ENCODE measurements around the gene CTDSPL.

Gene CTDSPL

DNA sequence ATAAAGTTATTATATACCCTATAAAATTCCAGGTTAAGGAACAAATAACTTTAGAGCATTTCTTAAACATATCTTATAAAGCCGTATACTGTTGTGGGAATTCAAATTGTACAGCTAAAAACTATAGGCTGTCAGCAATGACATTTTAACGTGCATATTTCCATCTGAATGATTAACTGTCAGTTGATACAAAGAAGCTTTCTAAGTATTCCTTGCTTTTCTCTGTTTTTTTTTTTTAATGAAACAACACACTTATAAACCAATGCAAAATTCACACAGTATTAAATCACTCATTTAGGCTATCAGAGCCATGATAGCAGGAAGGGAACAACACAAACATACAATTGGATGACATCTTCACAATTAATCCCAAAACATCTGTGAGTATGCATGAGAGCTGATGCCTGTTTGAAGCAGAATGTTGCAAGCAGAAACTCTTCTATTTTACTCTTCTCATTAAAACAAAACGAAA lies 61.9 kb downstream of the CTDSPL start:
- no peak overlapping the region for H2AFZ ChIP-seq (ENCODE audit: low read depth, low read length)
- no peak for DNase-seq
- H3K79me2 ChIP-seq (ENCODE audit: insufficient read depth, low read length) = peaks cover 20% of the 10 kb centered on the region; the same call in 1 of the 2 replicates
- ATAC-seq (ENCODE audit: insufficient read depth, low read depth) = no peak
- no peaks in the 10 kb centered on the region for H3K4me1 ChIP-seq (ENCODE audit: insufficient read depth, low read length)
- no peaks in the 10 kb centered on the region for H3K36me3 ChIP-seq (ENCODE audit: insufficient read depth, low read length)
- no peaks in the 10 kb centered on the region for H3K9me3 ChIP-seq (ENCODE audit: insufficient read depth, low read length, severe bottlenecking)
- H3K4me3 ChIP-seq (ENCODE audit: low read depth in 1 of 2, low read length in 2 of 2) = no peak overlapping the region
- no peak overlapping the region for H3K27ac ChIP-seq (ENCODE audit: low read length)
- H3K27me3 ChIP-seq (ENCODE audit: insufficient read depth, low read length, poor library complexity) = no peaks in the 10 kb centered on the region
- H3K4me2 ChIP-seq (ENCODE audit: insufficient read depth, low read length) = no peak overlapping the region
- TF ChIP-seq EZH2 (IDR thresholded peaks at IDR 0.05; ENCODE audit: borderline replicate concordance, low read depth, low read length, severe bottlenecking) = no peak
- TF ChIP-seq, protein P1, sequence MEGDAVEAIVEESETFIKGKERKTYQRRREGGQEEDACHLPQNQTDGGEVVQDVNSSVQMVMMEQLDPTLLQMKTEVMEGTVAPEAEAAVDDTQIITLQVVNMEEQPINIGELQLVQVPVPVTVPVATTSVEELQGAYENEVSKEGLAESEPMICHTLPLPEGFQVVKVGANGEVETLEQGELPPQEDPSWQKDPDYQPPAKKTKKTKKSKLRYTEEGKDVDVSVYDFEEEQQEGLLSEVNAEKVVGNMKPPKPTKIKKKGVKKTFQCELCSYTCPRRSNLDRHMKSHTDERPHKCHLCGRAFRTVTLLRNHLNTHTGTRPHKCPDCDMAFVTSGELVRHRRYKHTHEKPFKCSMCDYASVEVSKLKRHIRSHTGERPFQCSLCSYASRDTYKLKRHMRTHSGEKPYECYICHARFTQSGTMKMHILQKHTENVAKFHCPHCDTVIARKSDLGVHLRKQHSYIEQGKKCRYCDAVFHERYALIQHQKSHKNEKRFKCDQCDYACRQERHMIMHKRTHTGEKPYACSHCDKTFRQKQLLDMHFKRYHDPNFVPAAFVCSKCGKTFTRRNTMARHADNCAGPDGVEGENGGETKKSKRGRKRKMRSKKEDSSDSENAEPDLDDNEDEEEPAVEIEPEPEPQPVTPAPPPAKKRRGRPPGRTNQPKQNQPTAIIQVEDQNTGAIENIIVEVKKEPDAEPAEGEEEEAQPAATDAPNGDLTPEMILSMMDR (IDR thresholded peaks at IDR 0.05; ENCODE audit: borderline replicate concordance, extremely low read depth, low read length, poor library complexity, severe bottlenecking) = no peak
- H4K20me1 ChIP-seq (ENCODE audit: insufficient read depth, low read length) = peaks cover 21% of the 10 kb centered on the region; the same call in 1 of the 2 replicates
- no peak overlapping the region for H3K9ac ChIP-seq (ENCODE audit: low read depth, low read length)

DNA sequence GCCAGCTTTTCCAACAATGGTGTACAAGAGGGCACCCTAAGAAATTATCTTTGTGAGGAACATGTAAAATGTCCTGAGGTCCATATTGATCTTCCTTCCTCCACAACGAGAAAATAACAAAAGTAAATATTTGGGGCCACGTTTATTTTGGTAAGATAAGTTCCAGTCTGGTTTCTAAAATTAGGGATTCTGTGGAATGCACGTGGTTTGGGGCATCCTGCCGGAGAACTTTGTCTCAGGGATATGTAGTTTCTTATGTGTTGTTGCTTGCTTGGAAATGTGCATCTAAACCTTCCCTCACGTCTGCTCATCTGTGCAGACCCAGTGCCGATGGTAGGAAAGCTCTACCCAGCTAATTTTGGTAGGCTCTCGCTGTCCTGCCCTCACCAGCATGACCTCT lies 62.8 kb downstream of the CTDSPL start:
- Histone ChIP-seq H3K27me3 (ENCODE audit: insufficient read depth, low read length, poor library complexity) (no peaks in the 10 kb centered on the region), H4K20me1 (ENCODE audit: insufficient read depth, low read length) (peaks cover 21% of the 10 kb centered on the region; the same call in 1 of the 2 replicates), H3K9me3 (ENCODE audit: insufficient read depth, low read length, severe bottlenecking) (no peaks in the 10 kb centered on the region), H2AFZ (ENCODE audit: low read depth, low read length) (no peak overlapping the region), H3K4me2 (ENCODE audit: insufficient read depth, low read length) (no peak overlapping the region), H3K4me3 (ENCODE audit: low read depth in 1 of 2, low read length in 2 of 2) (no peak overlapping the region), H3K27ac (ENCODE audit: low read length) (no peak overlapping the region), H3K79me2 (ENCODE audit: insufficient read depth, low read length) (peaks cover 29% of the 10 kb centered on the region; the same call in 1 of the 2 replicates), H3K4me1 (ENCODE audit: insufficient read depth, low read length) (no peaks in the 10 kb centered on the region), H3K9ac (ENCODE audit: low read depth, low read length) (no peak overlapping the region), H3K36me3 (ENCODE audit: insufficient read depth, low read length) (no peaks in the 10 kb centered on the region)
- ATAC-seq (ENCODE audit: insufficient read depth, low read depth) (no peak), DNase-seq (no peak)
- TF ChIP-seq EZH2 (IDR thresholded peaks at IDR 0.05; ENCODE audit: borderline replicate concordance, low read depth, low read length, severe bottlenecking) = no peak
- TF ChIP-seq, protein P1 (IDR thresholded peaks at IDR 0.05; ENCODE audit: borderline replicate concordance, extremely low read depth, low read length, poor library complexity, severe bottlenecking) = no peak

DNA sequence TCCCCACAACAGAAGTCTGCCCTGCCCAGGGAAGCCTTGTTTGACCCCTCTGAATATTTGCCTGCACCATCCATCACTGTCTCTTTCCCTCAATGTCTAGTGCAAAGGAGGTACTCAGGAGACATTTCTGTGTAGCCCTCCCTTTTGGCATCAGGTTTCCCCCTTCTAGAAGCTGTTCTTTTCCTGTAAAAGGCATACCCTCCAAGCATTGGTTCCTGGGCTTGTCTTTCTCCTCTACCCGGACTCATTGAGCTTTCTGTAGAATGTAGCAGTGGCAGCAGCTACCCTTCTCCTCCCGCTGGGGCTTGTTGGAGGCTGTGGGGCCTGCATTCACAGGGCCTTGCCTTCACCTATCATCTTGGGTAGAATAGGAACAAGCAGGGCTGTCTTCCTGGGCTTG lies 63.5 kb downstream of the CTDSPL start:
- no peaks in the 10 kb centered on the region for H3K36me3 ChIP-seq (ENCODE audit: insufficient read depth, low read length)
- no peak overlapping the region for H3K4me3 ChIP-seq (ENCODE audit: low read depth in 1 of 2, low read length in 2 of 2)
- ATAC-seq (ENCODE audit: insufficient read depth, low read depth) (no peak), DNase-seq (no peak)
- no peak overlapping the region for H3K4me2 ChIP-seq (ENCODE audit: insufficient read depth, low read length)
- no peak for TF ChIP-seq EZH2 (IDR thresholded peaks at IDR 0.05; ENCODE audit: borderline replicate concordance, low read depth, low read length, severe bottlenecking)
- TF ChIP-seq, protein P1 (IDR thresholded peaks at IDR 0.05; ENCODE audit: borderline replicate concordance, extremely low read depth, low read length, poor library complexity, severe bottlenecking) = no peak
- H2AFZ ChIP-seq (ENCODE audit: low read depth, low read length) = no peak overlapping the region
- peaks cover 32% of the 10 kb centered on the region; the same call in 1 of the 2 replicates for H3K79me2 ChIP-seq (ENCODE audit: insufficient read depth, low read length)
- no peak overlapping the region for H3K27ac ChIP-seq (ENCODE audit: low read length)
- H4K20me1 ChIP-seq (ENCODE audit: insufficient read depth, low read length) = peaks cover 18% of the 10 kb centered on the region; the same call in 1 of the 2 replicates
- no peaks in the 10 kb centered on the region for H3K4me1 ChIP-seq (ENCODE audit: insufficient read depth, low read length)
- H3K27me3 ChIP-seq (ENCODE audit: insufficient read depth, low read length, poor library complexity) = no peaks in the 10 kb centered on the region
- H3K9me3 ChIP-seq (ENCODE audit: insufficient read depth, low read length, severe bottlenecking) = no peaks in the 10 kb centered on the region
- no peak overlapping the region for H3K9ac ChIP-seq (ENCODE audit: low read depth, low read length)
